CD4-positive, alpha-beta T cell treated with Interleukin-12 subunit alpha and Interleukin-12 subunit beta, for 1 hour (primary cell): Measurements from ENCODE around the gene CTIF.
A peak's percentile ranks its signal among the peaks of the same experiment; 100 is the strongest.

Experiments used
- DNase-seq: peaks from one replicate; pipeline ENCODE4 v3.0.0-alpha.2; 2020

Gene CTIF

GRCh38 chr18:48577478-48578190 is 38.8 kb downstream of the CTIF start:
- DNase-seq, result no peak

GRCh38 chr18:48578289-48578688 is 39.5 kb downstream of the CTIF start:
- DNase-seq, result no peak

- DNase-seq, result no peak
These were observed 41.2 kb downstream of the CTIF start for GRCh38 chr18:48580066-48580465.

- no peak for DNase-seq
These were observed 42.0 kb downstream of the CTIF start for GRCh38 chr18:48580782-48581181.

GRCh38 chr18:48581206-48581605 is 42.4 kb downstream of the CTIF start:
- no peak for DNase-seq

- DNase-seq, result no peak
These were observed 43.1 kb downstream of the CTIF start for GRCh38 chr18:48581941-48582340.

- no peak for DNase-seq
These were observed 44.1 kb downstream of the CTIF start for GRCh38 chr18:48582946-48583345.

GRCh38 chr18:48583573-48583972 is 44.7 kb downstream of the CTIF start:
- DNase-seq, result no peak

- DNase-seq, result no peak
These were observed 51.1 kb downstream of the CTIF start for GRCh38 chr18:48589797-48590519.

- no peak for DNase-seq
These were observed 51.8 kb downstream of the CTIF start for GRCh38 chr18:48590678-48591077.

- no peak for DNase-seq
These were observed 53.8 kb downstream of the CTIF start for GRCh38 chr18:48592540-48593171.

- DNase-seq, result no peak
These were observed 55.8 kb downstream of the CTIF start for GRCh38 chr18:48594471-48595094.

- DNase-seq, result no peak
These were observed 56.9 kb downstream of the CTIF start for GRCh38 chr18:48595703-48596218.

GRCh38 chr18:48597110-48597509 is 58.3 kb downstream of the CTIF start:
- DNase-seq, result no peak

- DNase-seq, result no peak
These were observed 58.8 kb downstream of the CTIF start for GRCh38 chr18:48597671-48598070.

GRCh38 chr18:48599391-48599790 is 60.6 kb downstream of the CTIF start:
- no peak for DNase-seq

GRCh38 chr18:48600046-48600445 is 61.2 kb downstream of the CTIF start:
- DNase-seq, result no peak

GRCh38 chr18:48600456-48601090 is 61.7 kb downstream of the CTIF start:
- DNase-seq, result no peak

GRCh38 chr18:48601343-48601742 is 62.5 kb downstream of the CTIF start:
- no peak for DNase-seq

- DNase-seq, result no peak
These were observed 64.0 kb downstream of the CTIF start for GRCh38 chr18:48602759-48603390.

GRCh38 chr18:48605408-48605845 is 66.6 kb downstream of the CTIF start:
- peak; percentile 0 for DNase-seq
